HepG2 (cell line): Measurements from ENCODE around the gene GSTT2. TPM values are rescaled to one million over a fixed set of nuclear protein-coding genes. Genes with fewer than 3 reads are reported as not detected.

Experiments used
- ELF4 ChIP-seq: sonication (generic); formaldehyde crosslinking; IDR thresholded peaks from 2 replicates; pipeline ENCODE4 v1.5.0; 2020; ENCODE audit warnings: missing genetic modification reagents, mild to moderate bottlenecking, moderate library complexity, borderline replicate concordance
- GATA4 ChIP-seq: sonication (generic); IDR thresholded peaks from 2 replicates; pipeline ENCODE4 v1.6.1; 2016; ENCODE audit warnings: antibody characterized with exemption, low read depth, borderline replicate concordance
- KDM1A ChIP-seq: IDR thresholded peaks from 2 replicates; pipeline ENCODE4 v1.6.1; 2016; ENCODE audit warnings: missing compliant biosample characterization
- KLF9 ChIP-seq: IDR thresholded peaks from 2 replicates; pipeline ENCODE4 v1.6.1; 2016; ENCODE audit warnings: low read depth
- LCORL ChIP-seq, 2 experiments: fragments of 450-650 bp in 1 of 2; sonication (generic) in 1 of 2; formaldehyde crosslinking in 1 of 2; IDR thresholded peaks; 2 replicates each; pipeline versions ENCODE4 v1.5.0 to v1.6.1; 2017 to 2020; ENCODE audit warnings: antibody characterized with exemption in 1 of 2, missing genetic modification reagents in 1 of 2
- MXI1 ChIP-seq: IDR thresholded peaks from 3 replicates; pipeline ENCODE4 v1.6.1; 2012; ENCODE audit warnings: low read depth, low read length, inconsistent platforms, borderline replicate concordance
- NBN ChIP-seq: fragments of 450-650 bp; conservative IDR thresholded peaks from 2 replicates; pipeline ENCODE4 v1.6.1; 2017
- NFIB ChIP-seq: sonication (generic); formaldehyde crosslinking; IDR thresholded peaks from 2 replicates; pipeline ENCODE4 v1.9.0; 2021; ENCODE audit warnings: missing genetic modification reagents, mild to moderate bottlenecking, borderline replicate concordance
- NKX3-1 ChIP-seq: sonication (generic); formaldehyde crosslinking; IDR thresholded peaks from 2 replicates; pipeline ENCODE4 v1.5.0; 2020; ENCODE audit warnings: missing genetic modification reagents
- PCBP2 ChIP-seq: fragments of 200-400 bp; formaldehyde crosslinking; optimal IDR thresholded peaks from 2 replicates; pipeline ENCODE3; 2018; ENCODE audit warnings: low read length, low read depth; ENCODE audit not compliant: poor library complexity, severe bottlenecking
- RFX3 ChIP-seq: IDR thresholded peaks from 2 replicates; pipeline ENCODE4 v1.6.1; 2016; ENCODE audit warnings: missing biosample characterization, missing genetic modification reagents
- RXRA ChIP-seq: sonication (generic); formaldehyde crosslinking; IDR thresholded peaks from 2 replicates; pipeline ENCODE4 v1.5.1; 2020; ENCODE audit warnings: missing genetic modification reagents
- SALL1 ChIP-seq: sonication (generic); formaldehyde crosslinking; IDR thresholded peaks from 2 replicates; pipeline ENCODE4 v1.8.0; 2022; ENCODE audit warnings: mild to moderate bottlenecking, missing genetic modification reagents
- ZBTB7B ChIP-seq: sonication (generic); formaldehyde crosslinking; IDR thresholded peaks from 2 replicates; pipeline ENCODE4 v1.4.0; 2020; ENCODE audit warnings: missing genetic modification reagents
- ZFP90 ChIP-seq: sonication (generic); formaldehyde crosslinking; IDR thresholded peaks from 2 replicates; pipeline ENCODE4 v1.8.0; 2022; ENCODE audit warnings: missing genetic modification reagents, mild to moderate bottlenecking, inconsistent platforms, borderline replicate concordance
- ZNF678 ChIP-seq: sonication (generic); formaldehyde crosslinking; IDR thresholded peaks from 2 replicates; pipeline ENCODE4 v1.4.0; 2020; ENCODE audit warnings: mild to moderate bottlenecking, missing genetic modification reagents
- polyA plus RNA-seq, 8 experiments: library from polyadenylated mRNA; depleted of rRNA in 3 of 8; stranded (reverse) in 7 of 8; unstranded in 1 of 8; fragments of >200 nt; fragmentation: Illumina TruSeq in 4 of 8; extraction: Trizol in 4 of 8; gene quantifications; 2 replicates each; pipeline versions ENCODE4 v1.2.1 to v1.2.3, GENCODE V29; 2011 to 2016; ENCODE audit warnings: low read depth in 4 of 8, missing spikeins in 1 of 8, mixed read lengths in 1 of 8; ENCODE audit not compliant: insufficient read depth in 1 of 8
- total RNA-seq, 5 experiments: library from RNA; depleted of rRNA; stranded (reverse); fragments of >200 nt; fragmentation: Illumina TruSeq; extraction: Trizol; gene quantifications; 2 replicates each; pipeline ENCODE4 v1.2.3, GENCODE V29; 2016; ENCODE audit warnings: low read depth in 1 of 5
- TF ChIP-seq, protein P1 (sequence below): IDR thresholded peaks from 2 replicates; pipeline ENCODE4 v1.6.1; 2016; ENCODE audit warnings: missing compliant biosample characterization, missing genetic modification reagents, borderline replicate concordance
- TF ChIP-seq, protein P2 (sequence below): sonication (generic); formaldehyde crosslinking; IDR thresholded peaks from 2 replicates; pipeline ENCODE4 v1.5.1; 2020; ENCODE audit warnings: mild to moderate bottlenecking, missing genetic modification reagents, borderline replicate concordance
- TF ChIP-seq, protein P3 (sequence below): sonication (generic); formaldehyde crosslinking; IDR thresholded peaks from 2 replicates; pipeline ENCODE4 v1.4.0; 2020; ENCODE audit warnings: missing genetic modification reagents
- TF ChIP-seq, protein P4 (sequence below): sonication (generic); formaldehyde crosslinking; IDR thresholded peaks from 2 replicates; pipeline ENCODE4 v1.4.0; 2020; ENCODE audit warnings: missing genetic modification reagents, borderline replicate concordance

Gene GSTT2
- total and polyA plus RNA-seq, 2 of the 13 experiments (the other 11 are each of a cell fraction or from before 2014, with no cell fraction given), result not detected

DNA sequence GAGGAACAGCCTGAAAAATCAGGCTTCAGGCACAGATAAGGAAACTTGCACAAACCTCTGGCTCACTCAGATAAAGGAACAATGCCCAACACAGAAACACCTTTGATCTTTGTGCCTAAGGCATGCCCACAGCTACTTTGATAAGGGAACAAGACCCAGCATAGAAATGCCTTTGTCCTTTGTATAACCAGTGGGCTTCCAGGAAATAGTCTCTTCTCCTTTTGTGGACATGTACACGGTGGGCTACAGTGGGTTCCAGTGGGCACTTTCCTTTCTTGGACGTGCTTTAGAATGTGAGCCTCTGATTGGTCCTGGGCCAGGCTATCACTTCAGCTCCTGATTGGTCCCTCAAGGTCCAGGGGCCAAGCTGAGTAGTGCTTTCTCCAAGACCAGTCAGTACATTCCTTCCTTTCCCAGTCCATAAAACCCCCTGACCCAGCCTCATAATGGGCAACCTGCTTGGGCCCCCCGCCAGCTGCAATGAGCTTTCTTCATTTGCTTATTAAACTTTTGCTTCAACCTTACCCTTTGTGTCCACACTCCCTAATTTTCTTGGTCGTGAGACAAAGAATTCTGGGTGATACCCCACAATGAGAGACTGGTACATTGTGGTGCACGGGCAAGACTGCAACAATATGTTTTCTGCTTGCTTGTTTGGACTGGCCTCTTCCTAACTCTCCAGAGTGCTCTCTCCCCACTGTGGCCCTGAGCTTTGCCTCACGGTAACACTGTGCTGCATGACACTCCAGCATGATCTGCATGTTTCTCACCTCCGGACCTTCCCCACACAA, 29.5 kb downstream of the GSTT2 start (continued):
- TF ChIP-seq SALL1 (CRISPR knock-in tag) (peak; percentile 61), ELF4 (no peak), KLF9 (CRISPR knock-in tag) (no peak), NFIB (no peak), ZBTB7B (peak; percentile 95), RFX3 (CRISPR knock-in tag) (0 out of 2 replicates have a peak, but pooled peaks have one; percentile 4), MXI1 (peak; percentile 4; the same call in 1 of the 3 replicates), ZFP90 (CRISPR knock-in tag) (0 out of 2 replicates have a peak, but pooled peaks have one; percentile 10), GATA4 (peak; percentile 89; the same call in 1 of the 2 replicates), PCBP2 (no peak), KDM1A (CRISPR knock-in tag) (no peak), NKX3-1 (no peak), LCORL (IDR thresholded peaks at IDR 0.05) (no peak), LCORL (CRISPR knock-in tag; IDR thresholded peaks at IDR 0.05) (no peak), NBN (no peak), ZNF678 (CRISPR knock-in tag) (no peak), RXRA (CRISPR knock-in tag) (no peak; the same call in 1 of the 2 replicates)
- TF ChIP-seq, protein P1, sequence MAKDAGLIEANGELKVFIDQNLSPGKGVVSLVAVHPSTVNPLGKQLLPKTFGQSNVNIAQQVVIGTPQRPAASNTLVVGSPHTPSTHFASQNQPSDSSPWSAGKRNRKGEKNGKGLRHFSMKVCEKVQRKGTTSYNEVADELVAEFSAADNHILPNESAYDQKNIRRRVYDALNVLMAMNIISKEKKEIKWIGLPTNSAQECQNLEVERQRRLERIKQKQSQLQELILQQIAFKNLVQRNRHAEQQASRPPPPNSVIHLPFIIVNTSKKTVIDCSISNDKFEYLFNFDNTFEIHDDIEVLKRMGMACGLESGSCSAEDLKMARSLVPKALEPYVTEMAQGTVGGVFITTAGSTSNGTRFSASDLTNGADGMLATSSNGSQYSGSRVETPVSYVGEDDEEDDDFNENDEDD (CRISPR knock-in tag), result 0 out of 2 replicates have a peak, but pooled peaks have one; percentile 42
- TF ChIP-seq, protein P2, sequence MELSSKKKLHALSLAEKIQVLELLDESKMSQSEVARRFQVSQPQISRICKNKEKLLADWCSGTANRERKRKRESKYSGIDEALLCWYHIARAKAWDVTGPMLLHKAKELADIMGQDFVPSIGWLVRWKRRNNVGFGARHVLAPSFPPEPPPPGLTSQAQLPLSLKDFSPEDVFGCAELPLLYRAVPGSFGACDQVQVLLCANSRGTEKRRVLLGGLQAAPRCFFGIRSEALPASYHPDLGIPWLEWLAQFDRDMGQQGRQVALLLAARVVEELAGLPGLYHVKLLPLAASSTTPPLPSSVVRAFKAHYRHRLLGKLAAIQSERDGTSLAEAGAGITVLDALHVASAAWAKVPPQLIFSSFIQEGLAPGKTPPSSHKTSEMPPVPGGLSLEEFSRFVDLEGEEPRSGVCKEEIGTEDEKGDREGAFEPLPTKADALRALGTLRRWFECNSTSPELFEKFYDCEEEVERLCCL (CRISPR knock-in tag), result no peak
- TF ChIP-seq, protein P3, sequence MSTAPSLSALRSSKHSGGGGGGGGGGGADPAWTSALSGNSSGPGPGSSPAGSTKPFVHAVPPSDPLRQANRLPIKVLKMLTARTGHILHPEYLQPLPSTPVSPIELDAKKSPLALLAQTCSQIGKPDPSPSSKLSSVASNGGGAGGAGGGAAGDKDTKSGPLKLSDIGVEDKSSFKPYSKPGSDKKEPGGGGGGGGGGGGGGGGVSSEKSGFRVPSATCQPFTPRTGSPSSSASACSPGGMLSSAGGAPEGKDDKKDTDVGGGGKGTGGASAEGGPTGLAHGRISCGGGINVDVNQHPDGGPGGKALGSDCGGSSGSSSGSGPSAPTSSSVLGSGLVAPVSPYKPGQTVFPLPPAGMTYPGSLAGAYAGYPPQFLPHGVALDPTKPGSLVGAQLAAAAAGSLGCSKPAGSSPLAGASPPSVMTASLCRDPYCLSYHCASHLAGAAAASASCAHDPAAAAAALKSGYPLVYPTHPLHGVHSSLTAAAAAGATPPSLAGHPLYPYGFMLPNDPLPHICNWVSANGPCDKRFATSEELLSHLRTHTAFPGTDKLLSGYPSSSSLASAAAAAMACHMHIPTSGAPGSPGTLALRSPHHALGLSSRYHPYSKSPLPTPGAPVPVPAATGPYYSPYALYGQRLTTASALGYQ, result 0 out of 2 replicates have a peak, but pooled peaks have one; percentile 44
- TF ChIP-seq, protein P4, sequence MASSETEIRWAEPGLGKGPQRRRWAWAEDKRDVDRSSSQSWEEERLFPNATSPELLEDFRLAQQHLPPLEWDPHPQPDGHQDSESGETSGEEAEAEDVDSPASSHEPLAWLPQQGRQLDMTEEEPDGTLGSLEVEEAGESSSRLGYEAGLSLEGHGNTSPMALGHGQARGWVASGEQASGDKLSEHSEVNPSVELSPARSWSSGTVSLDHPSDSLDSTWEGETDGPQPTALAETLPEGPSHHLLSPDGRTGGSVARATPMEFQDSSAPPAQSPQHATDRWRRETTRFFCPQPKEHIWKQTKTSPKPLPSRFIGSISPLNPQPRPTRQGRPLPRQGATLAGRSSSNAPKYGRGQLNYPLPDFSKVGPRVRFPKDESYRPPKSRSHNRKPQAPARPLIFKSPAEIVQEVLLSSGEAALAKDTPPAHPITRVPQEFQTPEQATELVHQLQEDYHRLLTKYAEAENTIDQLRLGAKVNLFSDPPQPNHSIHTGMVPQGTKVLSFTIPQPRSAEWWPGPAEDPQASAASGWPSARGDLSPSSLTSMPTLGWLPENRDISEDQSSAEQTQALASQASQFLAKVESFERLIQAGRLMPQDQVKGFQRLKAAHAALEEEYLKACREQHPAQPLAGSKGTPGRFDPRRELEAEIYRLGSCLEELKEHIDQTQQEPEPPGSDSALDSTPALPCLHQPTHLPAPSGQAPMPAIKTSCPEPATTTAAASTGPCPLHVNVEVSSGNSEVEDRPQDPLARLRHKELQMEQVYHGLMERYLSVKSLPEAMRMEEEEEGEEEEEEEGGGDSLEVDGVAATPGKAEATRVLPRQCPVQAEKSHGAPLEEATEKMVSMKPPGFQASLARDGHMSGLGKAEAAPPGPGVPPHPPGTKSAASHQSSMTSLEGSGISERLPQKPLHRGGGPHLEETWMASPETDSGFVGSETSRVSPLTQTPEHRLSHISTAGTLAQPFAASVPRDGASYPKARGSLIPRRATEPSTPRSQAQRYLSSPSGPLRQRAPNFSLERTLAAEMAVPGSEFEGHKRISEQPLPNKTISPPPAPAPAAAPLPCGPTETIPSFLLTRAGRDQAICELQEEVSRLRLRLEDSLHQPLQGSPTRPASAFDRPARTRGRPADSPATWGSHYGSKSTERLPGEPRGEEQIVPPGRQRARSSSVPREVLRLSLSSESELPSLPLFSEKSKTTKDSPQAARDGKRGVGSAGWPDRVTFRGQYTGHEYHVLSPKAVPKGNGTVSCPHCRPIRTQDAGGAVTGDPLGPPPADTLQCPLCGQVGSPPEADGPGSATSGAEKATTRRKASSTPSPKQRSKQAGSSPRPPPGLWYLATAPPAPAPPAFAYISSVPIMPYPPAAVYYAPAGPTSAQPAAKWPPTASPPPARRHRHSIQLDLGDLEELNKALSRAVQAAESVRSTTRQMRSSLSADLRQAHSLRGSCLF (CRISPR knock-in tag), result no peak
